DOHH2 (cell line): Measurements from ENCODE around the gene TRAPPC11.

Experiments used
- H3F3A ChIP-seq: fragments of 200-600 bp; sonication (generic), shearing (Covaris generic); 2 replicates; pipeline ENCODE4 v1.6.0; 2016; ENCODE audit warnings: antibody characterized with exemption, mild to moderate bottlenecking; ENCODE audit not compliant: control insufficient read depth, insufficient read depth
- H3K27ac ChIP-seq: fragments of 200-600 bp; sonication (generic); 2 replicates; pipeline ENCODE4 v1.5.1; 2014; ENCODE audit warnings: low read depth, mild to moderate bottlenecking, low read length, moderate library complexity
- H3K27me3 ChIP-seq: fragments of 200-600 bp; sonication (generic); 2 replicates; pipeline ENCODE4 v1.6.1; 2014; ENCODE audit warnings: mild to moderate bottlenecking, low read length, mixed read lengths; ENCODE audit not compliant: control insufficient read depth
- H3K36me3 ChIP-seq: fragments of 200-600 bp; sonication (generic); 2 replicates; pipeline ENCODE4 v1.6.1; 2014; ENCODE audit warnings: mild to moderate bottlenecking, low read length, moderate library complexity, mixed read lengths; ENCODE audit not compliant: control insufficient read depth
- H3K4me1 ChIP-seq: fragments of 200-600 bp; sonication (generic); 2 replicates; pipeline ENCODE4 v1.6.1; 2014; ENCODE audit warnings: mild to moderate bottlenecking, low read length, mixed read lengths; ENCODE audit not compliant: control insufficient read depth
- H3K4me2 ChIP-seq: fragments of 200-600 bp; sonication (generic); 2 replicates; pipeline ENCODE4 v1.6.0; 2014; ENCODE audit warnings: mild to moderate bottlenecking, low read length, moderate library complexity
- H3K4me3 ChIP-seq: fragments of 200-600 bp; sonication (generic); 2 replicates; pipeline ENCODE4 v1.5.1; 2014; ENCODE audit warnings: mild to moderate bottlenecking, low read length, mixed read lengths
- H3K79me2 ChIP-seq: fragments of 200-600 bp; sonication (generic); 2 replicates; pipeline ENCODE4 v1.6.1; 2014; ENCODE audit warnings: mild to moderate bottlenecking, low read length, mixed read lengths; ENCODE audit not compliant: control insufficient read depth
- H3K9me2 ChIP-seq: fragments of 200-600 bp; sonication (generic); replicated peaks from 2 replicates; pipeline ENCODE4 v1.6.1; 2014; ENCODE audit warnings: mild to moderate bottlenecking, low read length, mixed read lengths; ENCODE audit not compliant: control insufficient read depth
- H3K9me3 ChIP-seq: fragments of 200-600 bp; sonication (generic); 2 replicates; pipeline ENCODE4 v1.6.1; 2014; ENCODE audit warnings: antibody characterized with exemption, low read length, mixed read lengths; ENCODE audit not compliant: control insufficient read depth, insufficient read depth
- H4K20me1 ChIP-seq: fragments of 200-600 bp; sonication (generic); 2 replicates; pipeline ENCODE4 v1.6.0; 2014; ENCODE audit warnings: low read depth, mild to moderate bottlenecking, antibody characterized with exemption, low read length, moderate library complexity; ENCODE audit not compliant: control insufficient read depth, insufficient read depth
- EZH2phosphoT487 ChIP-seq: fragments of 200-600 bp; sonication (generic); IDR thresholded peaks from 2 replicates; pipeline ENCODE4 v1.6.1; 2017; ENCODE audit warnings: borderline replicate concordance, mild to moderate bottlenecking, antibody characterized with exemption, low read length, moderate library complexity, mixed read lengths
- TF ChIP-seq, protein P1 (sequence below): fragments of 200-600 bp; sonication (generic); IDR thresholded peaks from one replicate; pipeline ENCODE4 v1.5.1; 2014; ENCODE audit warnings: antibody characterized with exemption, mild to moderate bottlenecking, low read depth, low read length; ENCODE audit not compliant: poor library complexity, severe bottlenecking

The TRAPPC11 gene

GRCh38 chr4:183638436-183638835, 20.7 kb upstream of the TRAPPC11 start:
- no peaks in the 10 kb centered on the region; the same call in 1 of the 2 replicates for H3K36me3 ChIP-seq

GRCh38 chr4:183639291-183639690, 19.8 kb upstream of the TRAPPC11 start:
- no peak for TF ChIP-seq EZH2phosphoT487
- TF ChIP-seq, protein P1, sequence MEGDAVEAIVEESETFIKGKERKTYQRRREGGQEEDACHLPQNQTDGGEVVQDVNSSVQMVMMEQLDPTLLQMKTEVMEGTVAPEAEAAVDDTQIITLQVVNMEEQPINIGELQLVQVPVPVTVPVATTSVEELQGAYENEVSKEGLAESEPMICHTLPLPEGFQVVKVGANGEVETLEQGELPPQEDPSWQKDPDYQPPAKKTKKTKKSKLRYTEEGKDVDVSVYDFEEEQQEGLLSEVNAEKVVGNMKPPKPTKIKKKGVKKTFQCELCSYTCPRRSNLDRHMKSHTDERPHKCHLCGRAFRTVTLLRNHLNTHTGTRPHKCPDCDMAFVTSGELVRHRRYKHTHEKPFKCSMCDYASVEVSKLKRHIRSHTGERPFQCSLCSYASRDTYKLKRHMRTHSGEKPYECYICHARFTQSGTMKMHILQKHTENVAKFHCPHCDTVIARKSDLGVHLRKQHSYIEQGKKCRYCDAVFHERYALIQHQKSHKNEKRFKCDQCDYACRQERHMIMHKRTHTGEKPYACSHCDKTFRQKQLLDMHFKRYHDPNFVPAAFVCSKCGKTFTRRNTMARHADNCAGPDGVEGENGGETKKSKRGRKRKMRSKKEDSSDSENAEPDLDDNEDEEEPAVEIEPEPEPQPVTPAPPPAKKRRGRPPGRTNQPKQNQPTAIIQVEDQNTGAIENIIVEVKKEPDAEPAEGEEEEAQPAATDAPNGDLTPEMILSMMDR = no peak
- Histone ChIP-seq H3K27me3 (no peaks in the 10 kb centered on the region), H3F3A (no peaks in the 10 kb centered on the region), H3K4me3 (no peak overlapping the region), H3K4me2 (no peak overlapping the region), H4K20me1 (no peaks in the 10 kb centered on the region), H3K9me2 (no peaks in the 10 kb centered on the region), H3K36me3 (peaks cover 5% of the 10 kb centered on the region), H3K79me2 (no peaks in the 10 kb centered on the region), H3K9me3 (no peaks in the 10 kb centered on the region), H3K4me1 (no peaks in the 10 kb centered on the region), H3K27ac (no peak overlapping the region)

More at GRCh38 chr4:183638436-183638835, 20.7 kb upstream of the TRAPPC11 start:
- Histone ChIP-seq H3K27ac (no peak overlapping the region), H3K9me2 (no peaks in the 10 kb centered on the region), H4K20me1 (no peaks in the 10 kb centered on the region), H3K9me3 (no peaks in the 10 kb centered on the region), H3K4me2 (no peak overlapping the region), H3K4me3 (no peak overlapping the region), H3K79me2 (no peaks in the 10 kb centered on the region), H3F3A (no peaks in the 10 kb centered on the region), H3K4me1 (no peaks in the 10 kb centered on the region), H3K27me3 (no peaks in the 10 kb centered on the region)
- TF ChIP-seq, protein P1 = no peak
- TF ChIP-seq EZH2phosphoT487 = no peak

DNA sequence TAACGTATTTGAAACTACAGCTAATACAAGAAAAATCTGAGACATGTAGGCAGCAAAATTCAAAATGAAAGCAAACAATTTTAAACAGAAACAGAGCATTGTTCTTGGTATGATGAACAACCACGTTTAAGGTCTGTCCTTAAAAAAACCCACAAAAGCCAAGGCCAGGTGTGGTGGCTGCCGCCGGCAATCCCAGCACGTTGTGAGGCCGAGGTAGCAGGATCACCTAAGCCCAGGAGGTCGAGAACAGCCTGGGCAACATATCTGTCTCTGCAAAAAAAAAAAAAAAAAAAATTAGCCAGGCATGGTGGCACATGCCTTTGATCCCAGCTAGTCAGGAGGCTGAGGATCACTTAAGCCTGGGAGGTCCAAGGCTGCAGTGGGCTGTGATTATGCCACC, 13.8 kb upstream of the TRAPPC11 start:
- no peak for TF ChIP-seq EZH2phosphoT487
- TF ChIP-seq, protein P1 = no peak
- Histone ChIP-seq H3K27me3 (no peaks in the 10 kb centered on the region), H3K9me2 (no peaks in the 10 kb centered on the region), H3K79me2 (no peaks in the 10 kb centered on the region), H4K20me1 (no peaks in the 10 kb centered on the region), H3K27ac (no peak overlapping the region), H3K36me3 (peaks cover 52% of the 10 kb centered on the region), H3K4me1 (no peaks in the 10 kb centered on the region), H3K9me3 (no peaks in the 10 kb centered on the region), H3K4me2 (no peak overlapping the region), H3F3A (no peaks in the 10 kb centered on the region), H3K4me3 (no peak overlapping the region)
